GM23338 (cell line): ENCODE measurements around the gene PLS1.

Source experiments
- CREB1 ChIP-seq: fragments of 250-450 bp; sonication (Bioruptor Pico); IDR thresholded peaks from 2 replicates; pipeline ENCODE4 v1.5.0; 2020; ENCODE audit warnings: low read depth, mild to moderate bottlenecking, moderate library complexity
- EZH2 ChIP-seq: fragments of 200-600 bp; sonication (generic); IDR thresholded peaks from one replicate; pipeline ENCODE4 v1.8.0; 2017; ENCODE audit warnings: antibody characterized with exemption, mild to moderate bottlenecking, low read depth; ENCODE audit not compliant: unreplicated experiment
- EZH2phosphoT487 ChIP-seq: fragments of 200-600 bp; sonication (generic); IDR thresholded peaks from one replicate; pipeline ENCODE4 v1.8.1; 2018; ENCODE audit warnings: antibody characterized with exemption; ENCODE audit not compliant: unreplicated experiment
- JUNB ChIP-seq: IDR thresholded peaks from one replicate; pipeline ENCODE4 v1.6.1; 2016; ENCODE audit warnings: antibody characterized with exemption; ENCODE audit not compliant: unreplicated experiment
- POLR2AphosphoS5 ChIP-seq: IDR thresholded peaks from 2 replicates; pipeline ENCODE4 v1.6.1; 2016; ENCODE audit warnings: antibody characterized with exemption, low read depth
- ZNF331 ChIP-seq: fragments of 250-450 bp; sonication (Bioruptor Pico); IDR thresholded peaks from 2 replicates; pipeline ENCODE4 v1.5.0; 2020; ENCODE audit warnings: low read depth, mild to moderate bottlenecking, moderate library complexity
- TF ChIP-seq, protein P1 (sequence below), 2 experiments: fragments of 200-600 bp in 1 of 2; sonication (generic) in 1 of 2; conservative IDR thresholded peaks; 2 replicates each; pipeline versions ENCODE4 v1.5.1 to v1.6.1; 2016 to 2017; ENCODE audit warnings: antibody characterized with exemption in 2 of 2, low read depth in 2 of 2, mild to moderate bottlenecking in 2 of 2, moderate library complexity in 1 of 2
- TF ChIP-seq, protein P2 (sequence below): IDR thresholded peaks from one replicate; pipeline ENCODE4 v1.6.1; 2018; ENCODE audit warnings: antibody characterized with exemption; ENCODE audit not compliant: unreplicated experiment

GRCh38 chr3:142636050-142636449 is 39.9 kb downstream of the PLS1 start:
- TF ChIP-seq EZH2phosphoT487 (no peak), EZH2 (no peak), JUNB (no peak), POLR2AphosphoS5 (no peak), ZNF331 (no peak), CREB1 (no peak)
- TF ChIP-seq, protein P1, sequence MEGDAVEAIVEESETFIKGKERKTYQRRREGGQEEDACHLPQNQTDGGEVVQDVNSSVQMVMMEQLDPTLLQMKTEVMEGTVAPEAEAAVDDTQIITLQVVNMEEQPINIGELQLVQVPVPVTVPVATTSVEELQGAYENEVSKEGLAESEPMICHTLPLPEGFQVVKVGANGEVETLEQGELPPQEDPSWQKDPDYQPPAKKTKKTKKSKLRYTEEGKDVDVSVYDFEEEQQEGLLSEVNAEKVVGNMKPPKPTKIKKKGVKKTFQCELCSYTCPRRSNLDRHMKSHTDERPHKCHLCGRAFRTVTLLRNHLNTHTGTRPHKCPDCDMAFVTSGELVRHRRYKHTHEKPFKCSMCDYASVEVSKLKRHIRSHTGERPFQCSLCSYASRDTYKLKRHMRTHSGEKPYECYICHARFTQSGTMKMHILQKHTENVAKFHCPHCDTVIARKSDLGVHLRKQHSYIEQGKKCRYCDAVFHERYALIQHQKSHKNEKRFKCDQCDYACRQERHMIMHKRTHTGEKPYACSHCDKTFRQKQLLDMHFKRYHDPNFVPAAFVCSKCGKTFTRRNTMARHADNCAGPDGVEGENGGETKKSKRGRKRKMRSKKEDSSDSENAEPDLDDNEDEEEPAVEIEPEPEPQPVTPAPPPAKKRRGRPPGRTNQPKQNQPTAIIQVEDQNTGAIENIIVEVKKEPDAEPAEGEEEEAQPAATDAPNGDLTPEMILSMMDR (conservative IDR thresholded peaks at IDR 0.05; ENCODE audit: low read depth in 2 of 2): no peak
- TF ChIP-seq, protein P2, sequence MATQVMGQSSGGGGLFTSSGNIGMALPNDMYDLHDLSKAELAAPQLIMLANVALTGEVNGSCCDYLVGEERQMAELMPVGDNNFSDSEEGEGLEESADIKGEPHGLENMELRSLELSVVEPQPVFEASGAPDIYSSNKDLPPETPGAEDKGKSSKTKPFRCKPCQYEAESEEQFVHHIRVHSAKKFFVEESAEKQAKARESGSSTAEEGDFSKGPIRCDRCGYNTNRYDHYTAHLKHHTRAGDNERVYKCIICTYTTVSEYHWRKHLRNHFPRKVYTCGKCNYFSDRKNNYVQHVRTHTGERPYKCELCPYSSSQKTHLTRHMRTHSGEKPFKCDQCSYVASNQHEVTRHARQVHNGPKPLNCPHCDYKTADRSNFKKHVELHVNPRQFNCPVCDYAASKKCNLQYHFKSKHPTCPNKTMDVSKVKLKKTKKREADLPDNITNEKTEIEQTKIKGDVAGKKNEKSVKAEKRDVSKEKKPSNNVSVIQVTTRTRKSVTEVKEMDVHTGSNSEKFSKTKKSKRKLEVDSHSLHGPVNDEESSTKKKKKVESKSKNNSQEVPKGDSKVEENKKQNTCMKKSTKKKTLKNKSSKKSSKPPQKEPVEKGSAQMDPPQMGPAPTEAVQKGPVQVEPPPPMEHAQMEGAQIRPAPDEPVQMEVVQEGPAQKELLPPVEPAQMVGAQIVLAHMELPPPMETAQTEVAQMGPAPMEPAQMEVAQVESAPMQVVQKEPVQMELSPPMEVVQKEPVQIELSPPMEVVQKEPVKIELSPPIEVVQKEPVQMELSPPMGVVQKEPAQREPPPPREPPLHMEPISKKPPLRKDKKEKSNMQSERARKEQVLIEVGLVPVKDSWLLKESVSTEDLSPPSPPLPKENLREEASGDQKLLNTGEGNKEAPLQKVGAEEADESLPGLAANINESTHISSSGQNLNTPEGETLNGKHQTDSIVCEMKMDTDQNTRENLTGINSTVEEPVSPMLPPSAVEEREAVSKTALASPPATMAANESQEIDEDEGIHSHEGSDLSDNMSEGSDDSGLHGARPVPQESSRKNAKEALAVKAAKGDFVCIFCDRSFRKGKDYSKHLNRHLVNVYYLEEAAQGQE: no peak
